ENCODE measurements around the gene COX18. TPM values are rescaled to one million over a fixed set of nuclear protein-coding genes. Genes with fewer than 3 reads are reported as not detected.

Gene COX18
- total RNA-seq, 1 donor from 2014 or later: 15.4 TPM

- TF ChIP-seq CTCF (IDR thresholded peaks at IDR 0.05; ENCODE audit: unreplicated experiment): no peak
- Mint-ChIP-seq H3K36me3 (ENCODE audit: insufficient read depth) (no peaks in the 10 kb centered on the region), H3K4me3 (ENCODE audit: low read depth) (no peak overlapping the region), H3K4me1 (ENCODE audit: low read depth) (no peaks in the 10 kb centered on the region), H3K9me3 (ENCODE audit: low read depth) (no peaks in the 10 kb centered on the region), H3K27me3 (no peaks in the 10 kb centered on the region), H3K27ac (no peak overlapping the region)
- DNase-seq (ENCODE audit: low spot score, unreplicated experiment): no peak
Observed at GRCh38 chr4:73018595-73018994, 50.9 kb downstream of the COX18 start.

GRCh38 chr4:73013310-73013709 is 56.2 kb downstream of the COX18 start:
- Mint-ChIP-seq H3K27me3 (no peaks in the 10 kb centered on the region), H3K9me3 (ENCODE audit: low read depth) (peaks cover 3% of the 10 kb centered on the region), H3K36me3 (ENCODE audit: insufficient read depth) (no peaks in the 10 kb centered on the region), H3K27ac (no peak overlapping the region), H3K4me3 (ENCODE audit: low read depth) (no peak overlapping the region), H3K4me1 (ENCODE audit: low read depth) (no peaks in the 10 kb centered on the region)
- DNase-seq (ENCODE audit: low spot score, unreplicated experiment): no peak
- TF ChIP-seq CTCF (IDR thresholded peaks at IDR 0.05; ENCODE audit: unreplicated experiment): no peak

GRCh38 chr4:73012673-73013072 is 56.8 kb downstream of the COX18 start:
- no peak for TF ChIP-seq CTCF (IDR thresholded peaks at IDR 0.05; ENCODE audit: unreplicated experiment)
- Mint-ChIP-seq H3K9me3 (ENCODE audit: low read depth) (peaks cover 3% of the 10 kb centered on the region), H3K27ac (no peak overlapping the region), H3K27me3 (no peaks in the 10 kb centered on the region), H3K36me3 (ENCODE audit: insufficient read depth) (no peaks in the 10 kb centered on the region), H3K4me3 (ENCODE audit: low read depth) (no peak overlapping the region), H3K4me1 (ENCODE audit: low read depth) (no peaks in the 10 kb centered on the region)
- no peak for DNase-seq (ENCODE audit: low spot score, unreplicated experiment)

GRCh38 chr4:73011629-73011985 is 57.9 kb downstream of the COX18 start:
- Mint-ChIP-seq H3K27ac (no peak overlapping the region), H3K27me3 (no peaks in the 10 kb centered on the region), H3K4me3 (ENCODE audit: low read depth) (no peak overlapping the region), H3K9me3 (ENCODE audit: low read depth) (peaks cover 3% of the 10 kb centered on the region), H3K36me3 (ENCODE audit: insufficient read depth) (no peaks in the 10 kb centered on the region), H3K4me1 (ENCODE audit: low read depth) (no peaks in the 10 kb centered on the region)
- no peak for TF ChIP-seq CTCF (IDR thresholded peaks at IDR 0.05; ENCODE audit: unreplicated experiment)
- no peak for DNase-seq (ENCODE audit: low spot score, unreplicated experiment)

- Mint-ChIP-seq H3K36me3 (ENCODE audit: insufficient read depth) (no peaks in the 10 kb centered on the region), H3K4me1 (ENCODE audit: low read depth) (no peaks in the 10 kb centered on the region), H3K27me3 (no peaks in the 10 kb centered on the region), H3K9me3 (ENCODE audit: low read depth) (peaks cover 3% of the 10 kb centered on the region), H3K27ac (no peak overlapping the region), H3K4me3 (ENCODE audit: low read depth) (no peak overlapping the region)
- TF ChIP-seq CTCF (IDR thresholded peaks at IDR 0.05; ENCODE audit: unreplicated experiment): no peak
- DNase-seq (ENCODE audit: low spot score, unreplicated experiment): no peak
Observed at GRCh38 chr4:73010789-73011628, 58.5 kb downstream of the COX18 start.

Data from progenitor cell of endocrine pancreas (in vitro differentiated cells).